Thyroid gland (tissue), 4 donors: ENCODE measurements around the gene BATF. TPM values are rescaled to one million over a fixed set of nuclear protein-coding genes. Genes with fewer than 3 reads are reported as not detected.

ENCODE experiments used
- DNase-seq, 2 donors: peaks; one replicate each; pipeline ENCODE4 v3.0.0-alpha.2; 2019
- H3K27ac ChIP-seq, 3 donors: fragments of 200-600 bp; sonication (generic); 1 replicate in 2 of 3; 2 replicates in 1 of 3; pipeline ENCODE4 v1.5.1; 2016 to 2019; ENCODE audit warnings: mild to moderate bottlenecking in 1 of 3, moderate library complexity in 1 of 3
- H3K27me3 ChIP-seq: fragments of 200-600 bp; sonication (generic); one replicate; pipeline ENCODE4 v1.5.1; 2019
- H3K36me3 ChIP-seq, 2 donors: fragments of 200-600 bp; sonication (generic); one replicate each; pipeline ENCODE4 v1.5.1; 2016 to 2019
- H3K4me1 ChIP-seq, 2 donors: fragments of 200-600 bp; sonication (generic); one replicate each; pipeline ENCODE4 v1.5.1; 2017 to 2019
- H3K4me3 ChIP-seq, 3 donors: fragments of 200-600 bp; sonication (generic); replicated peaks in 1 of 3; 1 replicate in 2 of 3; 2 replicates in 1 of 3; pipeline ENCODE4 v1.5.1; 2016; ENCODE audit warnings: mild to moderate bottlenecking in 1 of 3
- H3K9me3 ChIP-seq: fragments of 200-600 bp; sonication (generic); one replicate; pipeline ENCODE4 v1.5.1; 2017
- POLR2A ChIP-seq, 2 donors: fragments of 450-650 bp; IDR thresholded peaks; one replicate each; pipeline ENCODE4 v1.6.1; 2017; ENCODE audit warnings: antibody characterized with exemption in 2 of 2, mild to moderate bottlenecking in 2 of 2, moderate library complexity in 1 of 2
- WGBS, 2 donors: methylation state at CpG; one replicate each; pipeline ENCODE4 v1.1.5; 2017; 5-methylcytosine and 5-hydroxymethylcytosine counted together
- intact Hi-C: fragments of 100-400 bp; cut with DNase I; formaldehyde crosslinking; loops from one replicate; pipeline ENCODE4 v1.15.1; 2023
- total RNA-seq, 4 donors: library from RNA; depleted of rRNA; stranded (reverse); fragments of >200 nt; gene quantifications; one replicate each; pipeline ENCODE4 v1.2.3, GENCODE V29; 2016
- TF ChIP-seq, protein P1 (sequence below), 6 experiments: fragments of 200-600 bp in 3 of 6; fragments of 450-650 bp in 3 of 6; sonication (generic) in 3 of 6; IDR thresholded peaks; one replicate each; pipeline ENCODE4 v1.5.1; 2016 to 2019; ENCODE audit warnings: antibody characterized with exemption in 6 of 6, mild to moderate bottlenecking in 2 of 6, inconsistent platforms in 1 of 6, moderate library complexity in 1 of 6

The BATF gene
- total RNA-seq, 4 donors from 2014 or later, result 1.6 to 6.6 (median 4.9) TPM; not detected in 1

DNA sequence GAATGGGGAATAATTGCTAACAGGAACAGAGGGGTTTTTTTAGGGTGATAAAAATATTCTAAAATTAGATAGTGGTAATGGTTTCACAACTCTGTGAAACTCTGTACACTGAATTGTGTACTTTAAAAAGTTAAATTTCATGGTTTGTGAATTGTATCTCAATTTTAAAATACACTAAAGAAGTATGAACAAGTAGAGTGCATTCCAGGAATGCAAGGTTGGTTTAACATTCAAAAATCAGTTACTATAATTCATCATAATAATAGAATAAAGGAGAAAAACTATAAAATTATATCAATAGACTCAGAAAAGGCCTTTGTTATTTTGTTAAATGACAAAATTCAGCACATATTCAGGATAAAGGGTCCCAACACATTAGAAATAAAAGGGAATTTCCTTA is 11.1 kb upstream of the BATF start:
- no peaks in the 10 kb centered on the region for H3K36me3 ChIP-seq
- H3K9me3 ChIP-seq, result no peaks in the 10 kb centered on the region
- peaks cover 8 to 15% of the 10 kb centered on the region in 2 donors for H3K4me1 ChIP-seq
- no peaks in the 10 kb centered on the region for H3K27me3 ChIP-seq
- DNase-seq, result no peak
- no peak overlapping the region for H3K27ac ChIP-seq
- intact Hi-C loops, result loop anchor here (10.0 kb wide), 1 partner anchor 54 kb away; no protein-coding TSS in a partner anchor
- TF ChIP-seq, protein P1, sequence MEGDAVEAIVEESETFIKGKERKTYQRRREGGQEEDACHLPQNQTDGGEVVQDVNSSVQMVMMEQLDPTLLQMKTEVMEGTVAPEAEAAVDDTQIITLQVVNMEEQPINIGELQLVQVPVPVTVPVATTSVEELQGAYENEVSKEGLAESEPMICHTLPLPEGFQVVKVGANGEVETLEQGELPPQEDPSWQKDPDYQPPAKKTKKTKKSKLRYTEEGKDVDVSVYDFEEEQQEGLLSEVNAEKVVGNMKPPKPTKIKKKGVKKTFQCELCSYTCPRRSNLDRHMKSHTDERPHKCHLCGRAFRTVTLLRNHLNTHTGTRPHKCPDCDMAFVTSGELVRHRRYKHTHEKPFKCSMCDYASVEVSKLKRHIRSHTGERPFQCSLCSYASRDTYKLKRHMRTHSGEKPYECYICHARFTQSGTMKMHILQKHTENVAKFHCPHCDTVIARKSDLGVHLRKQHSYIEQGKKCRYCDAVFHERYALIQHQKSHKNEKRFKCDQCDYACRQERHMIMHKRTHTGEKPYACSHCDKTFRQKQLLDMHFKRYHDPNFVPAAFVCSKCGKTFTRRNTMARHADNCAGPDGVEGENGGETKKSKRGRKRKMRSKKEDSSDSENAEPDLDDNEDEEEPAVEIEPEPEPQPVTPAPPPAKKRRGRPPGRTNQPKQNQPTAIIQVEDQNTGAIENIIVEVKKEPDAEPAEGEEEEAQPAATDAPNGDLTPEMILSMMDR (IDR thresholded peaks at IDR 0.05), result no peak
- no peak for TF ChIP-seq POLR2A (IDR thresholded peaks at IDR 0.05)
- no peak overlapping the region for H3K4me3 ChIP-seq

DNA sequence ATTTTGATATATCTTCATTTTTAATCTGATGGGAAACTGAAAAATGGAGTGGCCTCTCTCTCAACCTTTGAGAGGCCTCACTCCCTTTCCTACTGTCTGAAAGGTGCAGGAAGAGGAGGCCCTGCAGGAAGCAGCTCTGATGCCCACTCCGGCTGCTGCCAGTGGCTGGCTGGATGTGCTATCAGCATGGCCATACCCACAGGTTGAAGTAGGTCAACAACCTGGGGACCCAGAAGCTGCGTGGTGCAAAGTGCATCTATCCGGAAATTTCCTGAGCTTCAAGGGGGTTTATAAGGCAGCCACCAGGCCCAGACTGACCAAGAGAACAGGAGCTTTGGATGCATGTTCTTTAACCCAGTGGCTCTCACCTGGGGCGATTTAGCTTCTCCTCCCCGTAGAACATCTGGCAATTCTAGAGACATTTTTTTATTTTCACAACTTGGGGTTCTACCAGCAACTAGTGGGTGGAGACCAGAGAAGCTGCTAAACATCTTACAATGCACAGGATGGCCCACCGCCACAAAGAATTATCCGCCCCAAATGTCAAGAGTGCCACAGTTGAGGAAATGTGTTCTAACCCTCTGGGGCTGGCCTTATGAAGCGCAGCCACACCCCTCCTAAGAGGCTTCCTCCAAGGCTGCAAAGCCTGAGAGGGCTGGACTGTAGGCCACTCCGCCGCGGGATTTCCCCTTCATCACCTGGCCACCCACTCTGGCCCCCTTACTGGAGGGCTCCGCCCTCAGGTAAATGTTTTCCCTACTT is 8.2 kb upstream of the BATF start:
- 60 to 63% methylated on average over 12 of the region's 12 CpGs for WGBS, 2 donors
- intact Hi-C loops, result loop anchor here (10.0 kb wide), 1 partner anchor 51 kb away; no protein-coding TSS in a partner anchor

DNA sequence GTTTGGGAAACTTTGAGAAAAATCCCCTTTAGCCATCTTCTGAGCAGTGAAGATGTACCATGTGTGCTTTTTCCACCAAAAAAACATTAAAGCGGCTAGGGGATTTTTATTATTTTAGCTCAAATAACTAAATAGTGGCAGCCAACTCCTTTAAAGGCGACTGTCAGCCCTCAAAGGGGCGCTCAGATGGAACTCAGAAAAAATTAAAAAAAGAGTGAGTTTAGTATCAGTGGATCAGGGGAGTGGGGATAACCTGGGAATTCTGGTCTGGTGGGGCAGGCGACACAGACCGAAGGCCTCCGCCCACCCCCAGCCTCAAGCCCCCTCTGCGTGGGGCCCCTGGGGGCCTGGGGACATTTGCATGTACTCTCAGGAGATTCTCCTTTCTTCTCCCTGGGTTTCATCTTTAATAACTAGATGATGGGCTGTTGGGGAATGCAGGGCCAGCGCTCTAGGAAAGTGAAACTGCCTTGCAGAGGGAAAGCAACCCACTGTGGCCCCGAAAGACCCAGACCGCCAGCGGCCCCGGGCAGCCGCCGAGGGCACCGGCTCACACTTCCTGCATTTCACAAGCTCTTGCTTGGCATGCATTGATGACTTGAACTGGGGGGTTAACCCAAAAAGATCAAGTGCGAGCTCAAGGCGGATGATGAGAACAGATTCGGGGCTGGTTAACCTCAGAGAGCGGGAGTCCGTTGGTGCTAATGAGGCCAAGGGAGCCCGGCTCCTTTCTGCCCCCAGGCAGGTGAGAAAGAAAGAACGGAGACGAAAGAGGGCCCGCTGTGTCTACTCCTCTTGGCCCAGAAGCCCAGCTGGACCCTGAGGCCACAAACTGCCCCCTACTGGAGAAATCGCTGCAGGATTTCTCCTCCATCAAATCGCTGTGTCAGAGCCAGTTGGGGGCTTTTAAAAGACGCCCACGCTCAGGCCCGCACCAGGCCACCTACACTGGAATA is 7.3 kb upstream of the BATF start:
- Histone ChIP-seq H3K27me3 (no peaks in the 10 kb centered on the region), H3K9me3 (no peaks in the 10 kb centered on the region), H3K36me3 (no peaks in the 10 kb centered on the region), H3K4me1 (peaks cover 8 to 15% of the 10 kb centered on the region in 2 donors), H3K4me3 (no peak overlapping the region), H3K27ac (peak overlapping the region in 2 of 3 donors; percentile 42 to 49)
- 31 to 35% methylated on average over 29 of the region's 29 CpGs for WGBS, 2 donors
- intact Hi-C loops, result loop anchor here (10.0 kb wide), 1 partner anchor 50 kb away; no protein-coding TSS in a partner anchor
- DNase-seq, result peak; percentile 37 to 53
- TF ChIP-seq, protein P1 (IDR thresholded peaks at IDR 0.05), result peak in 2 of 6 experiments; percentile 18 to 24
- no peak for TF ChIP-seq POLR2A (IDR thresholded peaks at IDR 0.05)

More for the DNA sequence above, 8.2 kb upstream of the BATF start:
- peak; percentile 65 for DNase-seq
- Histone ChIP-seq H3K4me1 (peaks cover 8 to 15% of the 10 kb centered on the region in 2 donors), H3K9me3 (no peaks in the 10 kb centered on the region), H3K27me3 (no peaks in the 10 kb centered on the region), H3K4me3 (no peak overlapping the region), H3K36me3 (no peaks in the 10 kb centered on the region), H3K27ac (no peak overlapping the region)
- TF ChIP-seq POLR2A (IDR thresholded peaks at IDR 0.05), result no peak
- TF ChIP-seq, protein P1 (IDR thresholded peaks at IDR 0.05), result no peak

DNA sequence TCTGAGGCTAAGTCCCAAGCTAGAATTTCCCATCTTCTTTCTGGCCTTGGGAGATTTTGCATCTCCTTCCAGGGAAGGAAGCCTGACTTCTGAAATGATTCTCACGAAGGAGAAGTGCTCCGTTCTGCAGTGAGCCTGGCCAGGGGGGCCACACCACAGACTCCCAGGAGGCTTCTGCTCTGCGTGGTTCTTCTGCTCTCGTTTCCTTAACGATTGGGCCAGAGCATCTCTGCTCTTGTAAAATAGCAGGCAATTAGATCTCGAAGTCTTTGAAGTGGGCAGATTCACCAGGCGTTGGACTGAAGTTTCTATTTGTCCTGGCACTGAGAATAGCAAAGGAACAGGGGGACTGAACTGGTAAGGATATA is 6.7 kb upstream of the BATF start:
- intact Hi-C loops, result loop anchor here (10.0 kb wide), 1 partner anchor 49 kb away; no protein-coding TSS in a partner anchor
- TF ChIP-seq POLR2A (IDR thresholded peaks at IDR 0.05), result no peak
- TF ChIP-seq, protein P1 (IDR thresholded peaks at IDR 0.05), result no peak
- H3K9me3 ChIP-seq, result no peaks in the 10 kb centered on the region
- DNase-seq, result no peak
- H3K36me3 ChIP-seq, result no peaks in the 10 kb centered on the region
- peak overlapping the region in 1 of 3 donors; percentile 49 for H3K27ac ChIP-seq
- 58 to 66% methylated on average over 7 of the region's 7 CpGs for WGBS, 2 donors
- peaks cover 8 to 15% of the 10 kb centered on the region in 2 donors for H3K4me1 ChIP-seq
- H3K4me3 ChIP-seq, result no peak overlapping the region
- H3K27me3 ChIP-seq, result no peaks in the 10 kb centered on the region
